HCT116 (cell line): ENCODE measurements around the gene NEURL3. TPM values are rescaled to one million over a fixed set of nuclear protein-coding genes. Genes with fewer than 3 reads are reported as not detected.

Experiments
- ATAC-seq: fragments of 200-7000 bp; cut with Tn5 transposase; 2 replicates; pipeline ENCODE4 v1.9.1; 2020; ENCODE audit warnings: mild to moderate bottlenecking, moderate library complexity
- BruUV-seq: library from RNA; stranded (reverse); fragments of 400-500 nt; replicated peaks from 2 replicates; lab custom pipeline; 2021; lab: Mats Ljungman, UMichigan
- CTCF ChIA-PET: fragments of 300-600 bp; sonication (Branson Sonifier 250); formaldehyde crosslinking; loops from one replicate; lab custom pipeline; 2021; ENCODE audit warnings: antibody characterized with exemption; lab: Charles Lee
- POLR2A ChIA-PET: fragments of 300-600, 350-600 bp; sonication (Branson Sonifier 250); formaldehyde crosslinking; loops from one replicate; lab custom pipeline; 2021; ENCODE audit warnings: antibody characterized with exemption; lab: Charles Lee
- RAD21 ChIA-PET, 2 experiments: fragments of 300-600 bp; sonication (Branson Sonifier 250); formaldehyde crosslinking; loops; one replicate each; lab custom pipeline; 2023; ENCODE audit warnings: low total read pairs in 2 of 2; ENCODE audit not compliant: uncharacterized antibody in 2 of 2, unreplicated experiment in 2 of 2, low non-redundant PET in 1 of 2; lab: Charles Lee
- DNase-seq: peaks from one replicate; pipeline ENCODE4 v3.0.0-alpha.2; 2010; ENCODE audit warnings: low read depth, low spot score
- H2AFZ ChIP-seq: fragments of 200-600 bp; shearing (Covaris generic), sonication (generic); 2 replicates; pipeline ENCODE4 v1.6.1; 2017; ENCODE audit warnings: low read depth, mixed run types, mixed read lengths, antibody characterized with exemption, low read length; ENCODE audit not compliant: poor library complexity, severe bottlenecking
- H3K27ac ChIP-seq: 2 replicates; pipeline ENCODE4 v1.5.1; 2012; ENCODE audit warnings: low read depth, low read length
- H3K27me3 ChIP-seq: fragments of 200-600 bp; sonication (generic); 2 replicates; pipeline ENCODE4 v1.6.1; 2016; ENCODE audit warnings: mixed run types, low read length, mixed read lengths; ENCODE audit not compliant: insufficient read depth
- H3K36me3 ChIP-seq, 2 experiments: fragments of 200-500 bp in 1 of 2; fragments of 200-600 bp in 1 of 2; sonication (Bioruptor generic) in 1 of 2; sonication (generic) in 1 of 2; 2 replicates each; pipeline versions ENCODE4 v1.5.1 to v1.6.1; 2014 to 2016; ENCODE audit warnings: low read length in 2 of 2, inconsistent platforms in 1 of 2, mixed read lengths in 1 of 2, mixed run types in 1 of 2; ENCODE audit not compliant: insufficient read depth in 2 of 2, control insufficient read depth in 1 of 2
- H3K4me1 ChIP-seq, 2 experiments: fragments of 200-600 bp in 1 of 2; sonication (generic) in 1 of 2; 2 replicates each; pipeline versions ENCODE4 v1.5.1 to v1.6.1; 2012 to 2017; ENCODE audit warnings: low read length in 2 of 2, inconsistent platforms in 1 of 2, mild to moderate bottlenecking in 1 of 2, mixed read lengths in 1 of 2, mixed run types in 1 of 2, moderate library complexity in 1 of 2; ENCODE audit not compliant: insufficient read depth in 2 of 2, control insufficient read depth in 1 of 2
- H3K4me2 ChIP-seq: fragments of 200-600 bp; sonication (generic); 2 replicates; pipeline ENCODE4 v1.6.1; 2017; ENCODE audit warnings: mixed run types, low read length, mixed read lengths
- H3K4me3 ChIP-seq, 2 experiments: fragments of 200-600 bp in 1 of 2; sonication (generic) in 1 of 2; replicated peaks in 1 of 2; 2 replicates each; pipeline ENCODE4 v1.5.1; 2011 to 2016; ENCODE audit warnings: low read length in 2 of 2, control low read depth in 1 of 2, low read depth in 1 of 2, mild to moderate bottlenecking in 1 of 2, mixed read lengths in 1 of 2, mixed run types in 1 of 2
- H3K79me2 ChIP-seq: fragments of 200-600 bp; sonication (generic); 2 replicates; pipeline ENCODE4 v1.6.1; 2017; ENCODE audit warnings: mild to moderate bottlenecking, mixed run types, low read length, moderate library complexity, mixed read lengths; ENCODE audit not compliant: insufficient read depth
- H3K9ac ChIP-seq: fragments of 200-600 bp; sonication (generic); 2 replicates; pipeline ENCODE4 v1.6.1; 2016; ENCODE audit warnings: low read length, mixed read lengths
- H3K9me2 ChIP-seq: fragments of 200-600 bp; sonication (generic), shearing (Covaris generic); 2 replicates; pipeline ENCODE4 v1.6.1; 2017; ENCODE audit warnings: mixed run types, mild to moderate bottlenecking, moderate library complexity; ENCODE audit not compliant: insufficient read depth
- H3K9me3 ChIP-seq, 2 experiments: fragments of 200-500 bp in 1 of 2; fragments of 200-600 bp in 1 of 2; sonication (Bioruptor generic) in 1 of 2; sonication (generic) in 1 of 2; 2 replicates each; pipeline ENCODE4 v1.6.1; 2014 to 2017; ENCODE audit warnings: low read length in 2 of 2, mixed read lengths in 2 of 2, inconsistent platforms in 1 of 2, low read depth in 1 of 2, mild to moderate bottlenecking in 1 of 2, mixed run types in 1 of 2, moderate library complexity in 1 of 2; ENCODE audit not compliant: control insufficient read depth in 1 of 2, insufficient read depth in 1 of 2
- H4K20me1 ChIP-seq: fragments of 200-600 bp; sonication (generic), shearing (Covaris generic); 2 replicates; pipeline ENCODE4 v1.6.1; 2017; ENCODE audit warnings: mixed run types, mild to moderate bottlenecking, moderate library complexity; ENCODE audit not compliant: insufficient read depth
- ATF3 ChIP-seq: IDR thresholded peaks from 2 replicates; pipeline ENCODE4 v1.6.1; 2012
- CBX3 ChIP-seq: IDR thresholded peaks from 2 replicates; pipeline ENCODE4 v1.6.1; 2012; ENCODE audit warnings: low read depth
- CEBPB ChIP-seq: IDR thresholded peaks from 2 replicates; pipeline ENCODE4 v1.6.1; 2012; ENCODE audit warnings: low read depth
- CTCF ChIP-seq, 3 experiments: fragments of 200-600 bp in 1 of 3; sonication (generic) in 1 of 3; IDR thresholded peaks in 2 of 3; conservative IDR thresholded peaks in 1 of 3; 2 replicates each; pipeline ENCODE4 v1.5.1; 2012 to 2017; ENCODE audit warnings: low read depth in 2 of 3, low read length in 2 of 3, antibody characterized with exemption in 1 of 3, borderline replicate concordance in 1 of 3, control low read depth in 1 of 3, mild to moderate bottlenecking in 1 of 3, mixed read lengths in 1 of 3, mixed run types in 1 of 3, moderate library complexity in 1 of 3; ENCODE audit not compliant: insufficient read depth in 1 of 3
- EGR1 ChIP-seq: IDR thresholded peaks from 2 replicates; pipeline ENCODE4 v1.6.1; 2012; ENCODE audit warnings: low read depth
- ELF1 ChIP-seq: IDR thresholded peaks from 2 replicates; pipeline ENCODE4 v1.6.1; 2012; ENCODE audit warnings: low read depth, borderline replicate concordance
- EZH2 ChIP-seq: fragments of 200-600 bp; sonication (generic); IDR thresholded peaks from 2 replicates; pipeline ENCODE4 v1.6.1; 2017; ENCODE audit warnings: antibody characterized with exemption, mixed run types
- EZH2phosphoT487 ChIP-seq: fragments of 200-600 bp; IDR thresholded peaks from 2 replicates; pipeline ENCODE4 v1.6.1; 2018; ENCODE audit warnings: antibody characterized with exemption, borderline replicate concordance
- JUND ChIP-seq: IDR thresholded peaks from 2 replicates; pipeline ENCODE4 v1.6.1; 2012
- MAX ChIP-seq: IDR thresholded peaks from 2 replicates; pipeline ENCODE4 v1.6.1; 2012
- POLR2A ChIP-seq: IDR thresholded peaks from 2 replicates; pipeline ENCODE4 v1.7.0; 2011; ENCODE audit warnings: borderline replicate concordance; ENCODE audit not compliant: insufficient read depth, insufficient read length; ENCODE audit errors: extremely low read depth
- POLR2AphosphoS5 ChIP-seq: IDR thresholded peaks from 2 replicates; pipeline ENCODE4 v1.6.1; 2011; ENCODE audit warnings: mild to moderate bottlenecking, low read depth, low read length, moderate library complexity
- RAD21 ChIP-seq: IDR thresholded peaks from 2 replicates; pipeline ENCODE4 v1.6.1; 2012; ENCODE audit warnings: low read depth, mild to moderate bottlenecking
- SIN3A ChIP-seq: IDR thresholded peaks from 2 replicates; pipeline ENCODE4 v1.6.1; 2012; ENCODE audit warnings: low read depth
- SP1 ChIP-seq: IDR thresholded peaks from 2 replicates; pipeline ENCODE4 v1.6.1; 2012; ENCODE audit warnings: low read depth
- SRF ChIP-seq: IDR thresholded peaks from 2 replicates; pipeline ENCODE4 v1.6.1; 2012; ENCODE audit warnings: low read depth
- YY1 ChIP-seq: IDR thresholded peaks from 2 replicates; pipeline ENCODE4 v1.6.1; 2011; ENCODE audit warnings: low read length, low read depth, moderate library complexity, mild to moderate bottlenecking; ENCODE audit not compliant: insufficient replicate concordance; ENCODE audit errors: extremely low read depth
- ZFX ChIP-seq: fragments of 450-650 bp; IDR thresholded peaks from 2 replicates; pipeline ENCODE4 v1.6.1; 2017
- intact Hi-C: fragments of 100-400 bp; cut with micrococcal nuclease; formaldehyde crosslinking; loops from 2 replicates; pipeline ENCODE4 v1.10.0; 2022
- total RNA-seq: library from RNA; stranded (reverse); gene quantifications from one replicate; pipeline ENCODE4 v1.2.1, GENCODE V29; 2021; ENCODE audit not compliant: unreplicated experiment

NEURL3 gene
- total RNA-seq, 1 experiment from 2014 or later: not detected

GRCh38 chr2:96541398-96542152, 36.4 kb upstream of the NEURL3 start:
- Histone ChIP-seq H2AFZ (no peak overlapping the region), H3K4me3 (no peak overlapping the region), H3K27ac (no peak overlapping the region), H3K79me2 (0 out of 2 replicates have a peak, but pooled peaks cover 3% of the 10 kb centered on the region), H3K9ac (no peak overlapping the region), H3K9me2 (no peaks in the 10 kb centered on the region), H3K27me3 (no peaks in the 10 kb centered on the region), H3K4me1 (peaks cover 10 to 42% of the 10 kb centered on the region in 2 experiments), H3K4me2 (no peak overlapping the region), H3K36me3 (no peaks in the 10 kb centered on the region), H4K20me1 (no peaks in the 10 kb centered on the region), H3K9me3 (no peaks in the 10 kb centered on the region)
- POLR2A ChIA-PET: no interaction called here
- intact Hi-C loops: no loop called here
- DNase-seq (no peak), ATAC-seq (no peak)
- CTCF ChIA-PET: interaction anchor here (2.4 to 3.8 kb wide), 2 partner anchors 8 to 13 kb away, joined by 9 to 22 read pairs; no protein-coding TSS in a partner anchor
- TF ChIP-seq ZFX (no peak), CBX3 (no peak), SP1 (no peak), JUND (no peak), CTCF (IDR thresholded peaks at IDR 0.05 in 2 of 3, conservative IDR thresholded peaks at IDR 0.05 in 1 of 3; ENCODE audit: borderline replicate concordance in 1 of 3, insufficient read depth in 1 of 3, low read depth in 2 of 3, low read length in 2 of 3) (no peak), POLR2A (no peak), SIN3A (no peak), ATF3 (no peak), ELF1 (no peak), CEBPB (no peak), YY1 (no peak), EZH2 (no peak), EGR1 (no peak), SRF (no peak), RAD21 (no peak), MAX (no peak), EZH2phosphoT487 (no peak), POLR2AphosphoS5 (no peak)
- RAD21 ChIA-PET: no interaction called here
- BruUV-seq: no TSS peak
